H1 (cell line): ENCODE measurements around the gene COLEC12. TPM values are rescaled to one million over a fixed set of nuclear protein-coding genes. Genes with fewer than 3 reads are reported as not detected.

Source experiments
- BCL11A ChIP-seq, 2 experiments: IDR thresholded peaks; one replicate each; pipeline ENCODE4 v1.6.1; 2011; ENCODE audit warnings: low read depth in 2 of 2, low read length in 2 of 2, mild to moderate bottlenecking in 2 of 2
- GABPA ChIP-seq: IDR thresholded peaks from 2 replicates; pipeline ENCODE4 v1.6.1; 2011; ENCODE audit warnings: mild to moderate bottlenecking, low read length, moderate library complexity, borderline replicate concordance; ENCODE audit not compliant: insufficient read depth
- MAFK ChIP-seq: IDR thresholded peaks from 2 replicates; pipeline ENCODE4 v1.6.1; 2012; ENCODE audit warnings: low read depth, mild to moderate bottlenecking, improper control_type of control experiment, low read length
- RBBP5 ChIP-seq: IDR thresholded peaks from 2 replicates; pipeline ENCODE4 v1.7.1; 2012; ENCODE audit warnings: low read depth, mild to moderate bottlenecking, inconsistent platforms, low read length, moderate library complexity, borderline replicate concordance
- SP4 ChIP-seq: IDR thresholded peaks from 2 replicates; pipeline ENCODE4 v1.6.1; 2012; ENCODE audit warnings: low read length, inconsistent platforms
- polyA plus RNA-seq, 7 experiments: library from polyadenylated mRNA; depleted of rRNA in 3 of 7; stranded (reverse) in 5 of 7; unstranded in 2 of 7; fragments of >200 nt in 5 of 7; fragments of 200-250 nt in 2 of 7; gene quantifications; 1 replicate in 5 of 7; 2 replicates in 1 of 7; 4 replicates in 1 of 7; pipeline versions ENCODE4 v1.2.1 to v1.2.3, GENCODE V29; 2011 to 2013; ENCODE audit warnings: missing spikeins in 2 of 7, mixed read lengths in 2 of 7
- total RNA-seq: library from RNA; stranded (reverse); fragmentation: NEBNext Ultra II Directional; extraction: Animal tissue kit (Norgen Biotek cat#: 25700); gene quantifications from 2 replicates; pipeline ENCODE4 v1.2.1, GENCODE V29; 2021

Gene COLEC12
- total and polyA plus RNA-seq, 2 of the 8 experiments (the other 6 are each of a cell fraction or from before 2014, with no cell fraction given) = 0.44 to 2.3 TPM

- TF ChIP-seq RBBP5 (no peak), BCL11A (IDR thresholded peaks at IDR 0.05; ENCODE audit: low read depth in 2 of 2, low read length in 2 of 2) (no peak), SP4 (no peak), MAFK (no peak), GABPA (no peak)
- TF ChIP-seq, all 59 proteins: peak for 0
These were observed 93.3 kb downstream of the COLEC12 start (continued) for GRCh38 chr18:407191-407590.
